C4-2B (cell line): ENCODE measurements around the gene AMPH.

ENCODE experiments used
- H3K27ac ChIP-seq: fragments of 450-650 bp; 2 replicates; pipeline ENCODE4 v1.5.1; 2017
- ZFX ChIP-seq: fragments of 450-650 bp; IDR thresholded peaks from 2 replicates; pipeline ENCODE4 v1.6.1; 2017
- TF ChIP-seq, protein P1 (sequence below): fragments of 450-650 bp; conservative IDR thresholded peaks from 2 replicates; pipeline ENCODE4 v1.5.1; 2017; ENCODE audit warnings: mild to moderate bottlenecking

AMPH gene

DNA sequence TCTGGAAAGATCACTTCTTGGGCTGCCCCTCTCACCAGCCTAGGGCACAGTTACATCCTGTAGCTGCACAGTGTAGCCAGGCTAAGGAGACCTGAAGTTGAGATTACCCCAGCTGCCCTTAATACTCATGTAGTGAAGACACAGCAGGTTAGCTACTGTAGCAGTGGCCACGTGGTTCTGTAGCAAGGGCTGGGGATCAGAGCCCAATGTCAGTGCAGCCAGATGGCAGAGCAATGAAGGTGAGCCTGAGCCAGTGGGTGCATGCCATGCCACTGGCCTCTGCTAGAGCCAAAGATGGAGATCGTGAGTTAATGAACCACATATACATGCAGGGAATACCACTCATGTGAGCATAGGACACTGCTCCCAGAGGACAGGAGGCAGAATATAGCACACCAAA, 15.5 kb downstream of the AMPH start:
- TF ChIP-seq, protein P1, sequence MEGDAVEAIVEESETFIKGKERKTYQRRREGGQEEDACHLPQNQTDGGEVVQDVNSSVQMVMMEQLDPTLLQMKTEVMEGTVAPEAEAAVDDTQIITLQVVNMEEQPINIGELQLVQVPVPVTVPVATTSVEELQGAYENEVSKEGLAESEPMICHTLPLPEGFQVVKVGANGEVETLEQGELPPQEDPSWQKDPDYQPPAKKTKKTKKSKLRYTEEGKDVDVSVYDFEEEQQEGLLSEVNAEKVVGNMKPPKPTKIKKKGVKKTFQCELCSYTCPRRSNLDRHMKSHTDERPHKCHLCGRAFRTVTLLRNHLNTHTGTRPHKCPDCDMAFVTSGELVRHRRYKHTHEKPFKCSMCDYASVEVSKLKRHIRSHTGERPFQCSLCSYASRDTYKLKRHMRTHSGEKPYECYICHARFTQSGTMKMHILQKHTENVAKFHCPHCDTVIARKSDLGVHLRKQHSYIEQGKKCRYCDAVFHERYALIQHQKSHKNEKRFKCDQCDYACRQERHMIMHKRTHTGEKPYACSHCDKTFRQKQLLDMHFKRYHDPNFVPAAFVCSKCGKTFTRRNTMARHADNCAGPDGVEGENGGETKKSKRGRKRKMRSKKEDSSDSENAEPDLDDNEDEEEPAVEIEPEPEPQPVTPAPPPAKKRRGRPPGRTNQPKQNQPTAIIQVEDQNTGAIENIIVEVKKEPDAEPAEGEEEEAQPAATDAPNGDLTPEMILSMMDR, result no peak
- TF ChIP-seq ZFX, result no peak
- no peak overlapping the region for H3K27ac ChIP-seq

DNA sequence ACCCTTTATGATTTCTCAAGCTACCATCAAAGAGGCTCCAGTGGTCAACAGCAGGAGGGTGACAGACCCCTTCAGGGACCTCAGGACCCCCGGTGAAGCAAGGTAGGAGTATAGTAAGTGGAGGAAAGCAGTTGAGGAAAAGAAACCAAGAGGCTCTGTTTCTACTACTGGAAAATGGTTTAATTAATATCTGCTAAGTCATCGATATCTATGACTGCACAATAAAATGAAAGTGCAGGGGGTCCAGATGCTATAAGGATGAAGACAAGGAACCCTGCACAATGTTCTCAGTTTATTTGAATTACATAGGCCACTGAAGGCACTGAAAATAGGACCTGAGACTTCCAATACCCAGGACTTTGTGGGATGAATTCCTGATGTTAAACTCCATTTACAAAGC, 23.7 kb downstream of the AMPH start:
- no peak for TF ChIP-seq ZFX
- TF ChIP-seq, protein P1, result no peak
- no peak overlapping the region for H3K27ac ChIP-seq

DNA sequence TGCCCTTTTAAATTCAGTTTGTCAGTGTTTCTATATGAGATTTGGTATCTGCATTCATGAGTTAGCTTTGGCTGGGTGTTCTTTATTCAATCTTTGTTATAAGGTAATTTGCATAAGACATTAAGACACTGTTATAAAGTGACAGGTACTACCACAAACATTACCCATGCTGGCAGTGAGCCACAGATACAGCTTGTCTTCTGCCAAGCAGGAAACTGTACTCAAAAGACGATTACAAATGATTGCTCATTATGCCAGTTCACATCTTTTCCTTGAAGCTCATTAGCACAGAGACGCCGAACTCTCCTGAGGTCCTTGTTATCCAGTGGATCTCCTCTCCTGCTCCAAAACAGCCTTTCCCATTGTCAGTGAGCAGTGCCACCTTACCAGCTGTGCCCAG, 30.4 kb downstream of the AMPH start:
- TF ChIP-seq, protein P1, result no peak
- TF ChIP-seq ZFX, result no peak
- no peak overlapping the region for H3K27ac ChIP-seq

DNA sequence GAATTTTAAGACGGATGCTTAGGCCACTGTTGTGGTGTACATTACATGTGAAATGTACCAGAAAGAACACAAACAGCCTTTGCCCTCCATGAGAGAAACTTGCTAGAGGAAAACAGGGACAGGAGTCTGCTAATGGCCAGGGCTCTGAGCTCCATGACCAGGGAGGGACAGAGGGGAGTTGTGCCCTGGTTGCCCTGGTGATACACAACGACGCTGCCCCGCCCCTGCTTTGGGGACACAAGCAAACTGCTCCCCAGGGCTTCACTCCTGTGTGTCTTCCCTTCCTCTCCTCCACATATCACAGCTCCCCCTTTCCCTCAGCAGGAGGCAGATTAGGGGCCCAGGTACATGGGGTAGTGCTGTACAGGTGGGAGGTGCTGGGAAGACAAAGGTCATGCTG, 36.2 kb downstream of the AMPH start:
- no peak overlapping the region for H3K27ac ChIP-seq
- TF ChIP-seq, protein P1, result no peak
- no peak for TF ChIP-seq ZFX

DNA sequence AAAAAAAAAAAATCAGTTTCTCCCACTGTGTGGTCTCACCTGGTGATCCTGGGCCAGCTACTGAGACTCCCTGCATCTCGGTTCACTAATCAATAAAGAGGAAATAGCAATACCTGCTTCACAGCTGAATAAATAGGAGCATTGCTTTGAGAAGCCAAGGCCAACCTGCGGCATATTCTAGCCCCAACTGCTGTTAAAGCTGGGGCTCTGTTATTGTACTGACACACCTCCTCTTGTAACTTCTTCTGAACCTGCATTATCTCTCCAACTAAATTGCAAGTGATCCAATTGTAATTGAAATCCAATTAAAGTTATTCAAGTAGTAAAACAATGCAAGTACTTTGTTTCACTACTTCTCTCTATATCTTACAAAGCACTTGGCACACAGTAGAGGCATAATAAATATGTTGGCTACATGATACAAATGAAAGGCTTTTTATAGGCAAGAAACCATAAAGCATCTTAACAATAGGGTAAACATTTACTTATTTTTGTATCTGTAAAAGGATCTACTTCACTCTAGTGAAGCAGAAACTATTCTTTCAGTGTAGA, 38.4 kb downstream of the AMPH start:
- no peak overlapping the region for H3K27ac ChIP-seq
- TF ChIP-seq, protein P1, result no peak
- no peak for TF ChIP-seq ZFX

DNA sequence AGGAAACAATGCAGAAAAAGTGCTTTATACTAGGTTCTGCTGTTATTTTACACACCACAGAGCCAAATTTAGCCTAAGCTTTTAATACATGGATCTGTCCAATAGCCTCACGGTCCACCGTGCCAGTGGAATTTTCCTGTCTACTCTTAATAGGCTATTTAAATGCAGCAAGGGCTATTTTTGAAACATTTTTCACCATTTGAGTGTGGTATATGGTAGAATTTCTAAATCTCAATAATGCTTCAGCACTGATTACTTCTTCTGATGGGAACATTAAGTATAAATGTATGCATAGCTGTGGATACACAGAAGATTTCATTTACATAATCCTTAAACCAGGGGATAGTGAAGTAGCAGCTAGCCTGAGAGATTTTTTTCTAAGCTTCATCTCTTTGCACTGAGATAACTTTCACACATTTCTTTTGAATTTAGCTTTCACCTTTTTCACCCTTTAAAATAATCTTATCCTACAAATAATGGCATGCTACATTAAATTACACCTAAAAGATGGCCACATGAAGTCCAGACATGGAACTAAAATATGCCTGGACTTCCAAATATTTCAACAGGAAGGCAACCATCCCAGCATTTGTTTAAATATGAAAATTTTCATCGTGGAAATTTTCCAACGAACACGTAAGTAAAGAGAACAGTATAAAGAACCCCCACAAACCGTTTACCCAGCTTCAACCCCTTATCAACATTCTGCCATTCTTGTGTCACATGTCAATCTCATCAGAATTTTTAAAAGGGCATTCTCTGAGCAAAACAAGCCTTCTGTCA, 45.4 kb downstream of the AMPH start:
- H3K27ac ChIP-seq, result no peak overlapping the region
- TF ChIP-seq ZFX, result no peak
- TF ChIP-seq, protein P1, result no peak

DNA sequence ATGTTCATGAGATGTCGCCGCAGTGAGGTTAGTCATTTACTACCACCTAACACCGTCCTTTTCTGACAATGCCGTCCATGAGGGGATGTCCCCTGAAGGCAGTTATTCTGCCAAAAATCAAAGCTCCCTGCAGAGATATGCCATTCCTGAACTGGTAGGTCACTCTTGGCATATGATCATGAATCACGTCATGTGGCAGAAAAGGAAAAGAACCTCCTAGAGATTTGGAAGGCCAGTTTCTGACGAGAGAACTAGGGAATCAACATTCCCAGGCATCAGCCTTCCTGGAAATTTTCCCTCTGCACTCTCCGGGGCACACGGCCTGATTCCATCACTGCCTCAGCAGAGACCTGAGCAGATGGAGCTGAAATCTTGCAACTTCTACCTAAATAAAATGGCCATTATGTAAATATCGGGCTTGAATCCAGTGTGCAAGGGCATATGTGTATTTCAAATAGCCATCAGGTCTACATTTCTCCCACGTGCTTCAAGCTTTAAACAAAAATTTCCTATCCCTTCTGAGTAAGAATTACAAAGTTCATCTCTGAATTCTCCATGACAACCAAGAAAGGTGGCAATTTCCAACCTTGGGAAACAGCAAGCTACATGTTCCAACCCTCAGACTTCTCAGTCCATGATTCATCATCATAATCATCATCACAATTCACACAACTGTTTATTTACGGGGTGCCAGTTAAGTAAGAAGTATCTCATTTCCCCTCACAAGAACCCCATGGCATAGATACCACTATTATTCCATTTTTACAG, 46.5 kb downstream of the AMPH start:
- TF ChIP-seq, protein P1, result no peak
- TF ChIP-seq ZFX, result no peak
- H3K27ac ChIP-seq, result no peak overlapping the region
